Activated naive CD8-positive, alpha-beta T cell treated with anti-CD3 and anti-CD28 coated beads, Interleukin-2, amount 50 U/mL, for 16 hours (primary cell): Measurements from ENCODE around the gene SCAANT1.
A peak's percentile ranks its signal among the peaks of the same experiment; 100 is the strongest.

Experiments
- DNase-seq: peaks from one replicate; pipeline ENCODE4 v3.0.0-alpha.2; 2020; ENCODE audit warnings: low read depth, low spot score

SCAANT1 gene

GRCh38 chr3:63864008-63864964, 47.9 kb downstream of the SCAANT1 start:
- DNase-seq: peak; percentile 20

DNA sequence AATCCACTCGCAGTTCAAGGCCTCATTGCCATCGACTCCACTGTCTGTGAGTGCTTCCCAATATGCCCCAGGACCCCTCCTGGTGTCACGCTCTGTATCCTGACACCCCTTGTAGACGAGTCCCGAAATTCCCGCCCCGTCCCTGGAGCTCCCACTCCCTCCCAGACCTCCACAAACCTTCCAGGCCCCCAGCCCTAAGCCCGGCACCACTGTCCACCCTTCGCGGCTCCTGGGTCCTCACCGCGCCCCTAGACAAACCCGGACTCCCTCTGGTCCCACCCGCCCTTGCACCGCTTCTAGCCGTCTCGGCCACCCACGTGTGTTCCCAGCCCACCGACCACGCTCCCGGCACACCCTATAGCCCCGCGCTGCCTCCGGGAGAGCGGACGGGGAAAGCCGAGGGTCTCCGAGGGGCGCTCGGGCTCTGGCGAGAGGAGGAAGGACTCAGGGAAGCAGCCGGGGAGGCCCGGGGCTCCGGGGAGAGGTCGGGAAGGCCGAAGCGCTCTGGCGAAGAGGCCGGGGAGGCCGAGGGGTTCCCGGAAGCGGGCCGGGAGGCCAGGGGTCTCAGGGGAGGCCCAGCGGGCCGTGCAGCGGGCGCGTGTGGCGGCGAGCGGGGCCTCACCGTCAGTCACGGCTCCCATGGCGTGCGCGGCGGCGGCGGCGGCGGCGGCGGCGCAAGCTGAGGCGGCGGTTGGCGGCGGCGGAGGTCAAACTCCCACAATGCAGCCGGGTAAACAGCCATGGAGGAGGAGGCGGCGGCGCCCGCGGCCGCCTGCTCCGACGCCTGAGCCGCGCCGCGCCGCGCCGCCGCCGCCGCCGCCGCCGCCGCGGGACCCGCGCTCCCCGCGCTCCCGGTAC, 48.8 kb downstream of the SCAANT1 start, which contains the start of the genes ATXN7 and THOC7:
Gene ATXN7, plus strand, starts transcription at position 718 of the 858 bp plus-strand sequence. CDS start 48,732 bp downstream, outside the sequence.
Gene THOC7, minus strand, starts transcription at position 656 of the 858 bp plus-strand sequence. Its CDS starts 15 bp downstream, at position 641.
- peak; percentile 21 for DNase-seq

DNA sequence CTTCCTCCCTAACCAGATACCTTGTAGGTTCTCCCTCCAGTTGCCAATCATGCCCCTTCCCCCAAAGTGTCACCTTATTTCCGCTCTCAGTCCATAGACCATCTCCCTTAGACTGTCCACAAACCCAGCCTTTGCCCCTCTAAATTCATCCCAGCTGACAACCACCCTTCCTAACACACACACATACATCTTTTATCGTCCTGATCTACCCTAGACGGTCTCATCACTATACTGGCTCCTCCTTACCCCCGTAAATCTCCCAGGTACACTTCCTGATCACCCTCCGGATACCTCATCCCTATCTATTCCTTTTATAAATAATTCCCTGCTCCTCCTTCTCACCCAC, 49.4 kb downstream of the SCAANT1 start:
- no peak for DNase-seq
